Activated CD4-positive, alpha-beta T cell treated with anti-CD3 and anti-CD28 coated beads, Interleukin-2, Interleukin-6, amounts not matched to agents 100 ng/mL and 50 ng/mL, durations not matched to agents 16 hours and 8 hours (primary cell): ENCODE measurements around the gene KCNK17.

Experiments
- DNase-seq: peaks from one replicate; pipeline ENCODE4 v3.0.0-alpha.2; 2020

The KCNK17 gene

GRCh38 chr6:39314273-39314795, at the start of gene KCNK17:
Gene KCNK17, minus strand, starts transcription at chr6:39314419. Its CDS starts 99 bp downstream, at chr6:39314320.
- no peak for DNase-seq

GRCh38 chr6:39363280-39363679, 49.1 kb upstream of the KCNK17 start:
- DNase-seq: no peak

GRCh38 chr6:39362487-39362865, 48.3 kb upstream of the KCNK17 start:
- DNase-seq: no peak

- DNase-seq: peak; percentile 61
Measured at GRCh38 chr6:39361657-39362486, 47.7 kb upstream of the KCNK17 start.

GRCh38 chr6:39360378-39360777, 46.2 kb upstream of the KCNK17 start:
- no peak for DNase-seq

GRCh38 chr6:39357998-39358686, 43.9 kb upstream of the KCNK17 start:
- no peak for DNase-seq

- no peak for DNase-seq
Measured at GRCh38 chr6:39353698-39354315, 39.6 kb upstream of the KCNK17 start.

GRCh38 chr6:39350723-39351505, 36.7 kb upstream of the KCNK17 start:
- no peak for DNase-seq

- no peak for DNase-seq
Measured at GRCh38 chr6:39348740-39349139, 34.5 kb upstream of the KCNK17 start.

GRCh38 chr6:39347906-39348585, 33.8 kb upstream of the KCNK17 start:
- DNase-seq: peak; percentile 69

- no peak for DNase-seq
Measured at GRCh38 chr6:39347206-39347605, 33.0 kb upstream of the KCNK17 start.

- no peak for DNase-seq
Measured at GRCh38 chr6:39344821-39345280, 30.6 kb upstream of the KCNK17 start.

- no peak for DNase-seq
Measured at GRCh38 chr6:39343396-39343870, 29.2 kb upstream of the KCNK17 start.

GRCh38 chr6:39342692-39343395, 28.6 kb upstream of the KCNK17 start:
- DNase-seq: no peak

- no peak for DNase-seq
Measured at GRCh38 chr6:39341937-39342336, 27.7 kb upstream of the KCNK17 start.

GRCh38 chr6:39341352-39341751, 27.1 kb upstream of the KCNK17 start:
- no peak for DNase-seq

GRCh38 chr6:39339868-39340550, 25.8 kb upstream of the KCNK17 start:
- DNase-seq: no peak

- DNase-seq: no peak
Measured at GRCh38 chr6:39339096-39339867, 25.1 kb upstream of the KCNK17 start.

- DNase-seq: no peak
Measured at GRCh38 chr6:39338397-39338796, 24.2 kb upstream of the KCNK17 start.
